ENCODE results near the gene EIF2AK3. TPM values are rescaled to one million over a fixed set of nuclear protein-coding genes. Genes with fewer than 3 reads are reported as not detected.

The EIF2AK3 gene
- total and polyA plus RNA-seq, 2 donors (not counting 1 experiment from before 2014, with no cell fraction given) = 40.2 to 57.9 TPM

DNA sequence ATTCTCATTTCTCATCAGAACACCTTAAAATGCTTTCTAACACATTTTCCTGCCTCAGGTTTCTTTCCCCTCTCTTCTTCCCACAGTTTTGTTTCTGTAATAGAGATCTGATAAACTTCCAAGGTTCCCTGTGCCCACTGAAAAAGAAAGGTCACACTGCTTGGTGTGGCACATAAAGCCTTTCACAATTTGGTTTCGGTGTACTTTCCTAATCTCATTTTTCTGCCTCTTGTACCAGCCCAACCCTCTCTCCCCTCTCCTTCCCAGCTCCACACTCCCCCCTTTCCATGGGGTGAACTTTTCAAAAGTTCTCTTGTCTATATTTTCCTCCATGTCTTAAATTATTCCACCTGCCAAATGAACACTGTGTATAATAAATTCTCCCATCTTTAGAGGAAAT lies 7.2 kb downstream of the EIF2AK3 start:
- Histone ChIP-seq H3K27me3 (replicated peaks in 1 of 4; ENCODE audit: control extremely low read depth in 1 of 4, control insufficient read depth in 3 of 4, insufficient read depth in 4 of 4, low read length in 3 of 4) (no peaks in the 10 kb centered on the region), H2AFZ (ENCODE audit: insufficient read depth, low read depth, low read length, poor library complexity, severe bottlenecking) (no peak overlapping the region), H3K9ac (ENCODE audit: low read length) (no peak overlapping the region), H3K4me3 (ENCODE audit: control extremely low read depth in 1 of 5, extremely low read depth in 1 of 5, insufficient read depth in 1 of 5, low read depth in 2 of 5, low read length in 4 of 5) (no peak overlapping the region), H4K20me1 (ENCODE audit: control insufficient read depth, insufficient read depth, low read length, poor library complexity, severe bottlenecking) (peaks cover 18% of the 10 kb centered on the region), H3K79me2 (ENCODE audit: control insufficient read depth, insufficient read depth, low read length) (peaks cover 100% of the 10 kb centered on the region), H3K4me1 (ENCODE audit: control insufficient read depth in 2 of 2, insufficient read depth in 2 of 2, low read length in 2 of 2) (peaks cover 84 to 90% of the 10 kb centered on the region in 2 donors), H3K36me3 (replicated peaks in 1 of 2; ENCODE audit: control extremely low read depth in 1 of 2, control insufficient read depth in 1 of 2, extremely low read depth in 1 of 2, insufficient read depth in 2 of 2, low read length in 1 of 2) (peaks cover 0 to 3% of the 10 kb centered on the region in 2 experiments), H3K4me2 (replicated peaks; ENCODE audit: low read depth, low read length, poor library complexity, severe bottlenecking) (no peak overlapping the region), H3K27ac (ENCODE audit: low read length in 2 of 2) (peak overlapping the region in 1 of 2 donors; percentile 50), H3K9me3 (ENCODE audit: control extremely low read depth in 1 of 3, control insufficient read depth in 2 of 3, insufficient read depth in 1 of 3, low read length in 2 of 3) (no peaks in the 10 kb centered on the region)
- Mint-ChIP-seq H3K27ac (peak overlapping the region; percentile 60), H3K4me1 (peaks cover 45% of the 10 kb centered on the region), H3K27me3 (no peaks in the 10 kb centered on the region), H3K9me3 (ENCODE audit: insufficient read depth) (no peaks in the 10 kb centered on the region), H3K4me3 (no peak overlapping the region)
- CTCF ChIA-PET = interaction anchor here (0.6 to 1.5 kb wide), 2 partner anchors 10 to 11 kb away, joined by 3 to 5 read pairs; no protein-coding TSS in a partner anchor
- ATAC-seq (ENCODE audit: low read depth) = no peak
- POLR2A ChIA-PET = no interaction called here
- TF ChIP-seq EZH2 (IDR thresholded peaks at IDR 0.05; ENCODE audit: borderline replicate concordance, insufficient read depth, low read depth, low read length, poor library complexity, severe bottlenecking) = no peak
- TF ChIP-seq, protein P1, sequence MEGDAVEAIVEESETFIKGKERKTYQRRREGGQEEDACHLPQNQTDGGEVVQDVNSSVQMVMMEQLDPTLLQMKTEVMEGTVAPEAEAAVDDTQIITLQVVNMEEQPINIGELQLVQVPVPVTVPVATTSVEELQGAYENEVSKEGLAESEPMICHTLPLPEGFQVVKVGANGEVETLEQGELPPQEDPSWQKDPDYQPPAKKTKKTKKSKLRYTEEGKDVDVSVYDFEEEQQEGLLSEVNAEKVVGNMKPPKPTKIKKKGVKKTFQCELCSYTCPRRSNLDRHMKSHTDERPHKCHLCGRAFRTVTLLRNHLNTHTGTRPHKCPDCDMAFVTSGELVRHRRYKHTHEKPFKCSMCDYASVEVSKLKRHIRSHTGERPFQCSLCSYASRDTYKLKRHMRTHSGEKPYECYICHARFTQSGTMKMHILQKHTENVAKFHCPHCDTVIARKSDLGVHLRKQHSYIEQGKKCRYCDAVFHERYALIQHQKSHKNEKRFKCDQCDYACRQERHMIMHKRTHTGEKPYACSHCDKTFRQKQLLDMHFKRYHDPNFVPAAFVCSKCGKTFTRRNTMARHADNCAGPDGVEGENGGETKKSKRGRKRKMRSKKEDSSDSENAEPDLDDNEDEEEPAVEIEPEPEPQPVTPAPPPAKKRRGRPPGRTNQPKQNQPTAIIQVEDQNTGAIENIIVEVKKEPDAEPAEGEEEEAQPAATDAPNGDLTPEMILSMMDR (IDR thresholded peaks at IDR 0.05) = no peak
- DNase-seq = no peak
- intact Hi-C loops (cut with micrococcal nuclease) = loop anchor here (10.0 kb wide), 1 partner anchor 565 kb away; the partner anchor contains the start of gene KRCC1
- WGBS (ENCODE audit: insufficient coverage) = 86% methylated on average over 1 of the region's 1 CpG

DNA sequence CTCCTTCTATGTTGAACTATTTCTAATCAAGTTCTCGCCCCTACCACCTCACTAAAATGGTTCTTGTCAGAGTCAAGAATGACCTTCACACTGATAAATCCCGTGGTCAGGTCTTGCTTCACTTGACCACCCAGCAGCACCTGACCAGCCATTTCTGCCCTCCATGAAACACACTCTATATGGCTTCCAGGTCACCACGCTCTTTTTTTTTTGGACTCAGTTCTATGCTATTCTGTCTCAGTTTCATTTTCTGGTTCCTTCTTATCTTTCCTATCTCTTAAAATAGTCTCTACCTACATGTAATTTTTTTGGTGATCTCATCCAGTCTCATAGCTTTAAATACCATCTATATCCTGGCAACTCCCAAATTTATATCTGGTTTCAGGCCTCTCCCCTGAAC lies 11.4 kb downstream of the EIF2AK3 start:
- Histone ChIP-seq H3K4me3 (ENCODE audit: control extremely low read depth in 1 of 5, extremely low read depth in 1 of 5, insufficient read depth in 1 of 5, low read depth in 2 of 5, low read length in 4 of 5) (peak overlapping the region in 3 of 5 experiments; percentile 16 to 27 (median 22)), H3K27ac (ENCODE audit: low read length in 2 of 2) (peak overlapping the region; percentile 61 to 84), H4K20me1 (ENCODE audit: control insufficient read depth, insufficient read depth, low read length, poor library complexity, severe bottlenecking) (peaks cover 3% of the 10 kb centered on the region), H3K9ac (ENCODE audit: low read length) (peak overlapping the region; percentile 31), H3K36me3 (replicated peaks in 1 of 2; ENCODE audit: control extremely low read depth in 1 of 2, control insufficient read depth in 1 of 2, extremely low read depth in 1 of 2, insufficient read depth in 2 of 2, low read length in 1 of 2) (peaks cover 0 to 23% of the 10 kb centered on the region in 2 experiments), H3K9me3 (ENCODE audit: control extremely low read depth in 1 of 3, control insufficient read depth in 2 of 3, insufficient read depth in 1 of 3, low read length in 2 of 3) (no peaks in the 10 kb centered on the region), H3K4me1 (ENCODE audit: control insufficient read depth in 2 of 2, insufficient read depth in 2 of 2, low read length in 2 of 2) (peaks cover 66 to 74% of the 10 kb centered on the region in 2 donors), H3K27me3 (replicated peaks in 1 of 4; ENCODE audit: control extremely low read depth in 1 of 4, control insufficient read depth in 3 of 4, insufficient read depth in 4 of 4, low read length in 3 of 4) (no peaks in the 10 kb centered on the region), H2AFZ (ENCODE audit: insufficient read depth, low read depth, low read length, poor library complexity, severe bottlenecking) (no peak overlapping the region), H3K79me2 (ENCODE audit: control insufficient read depth, insufficient read depth, low read length) (peaks cover 99% of the 10 kb centered on the region), H3K4me2 (replicated peaks; ENCODE audit: low read depth, low read length, poor library complexity, severe bottlenecking) (peak overlapping the region; percentile 80)
- ChIA-PET CTCF (no interaction called here), POLR2A (interaction anchor here (1.9 kb wide), 1 partner anchor 8 kb away, joined by 5 read pairs; no protein-coding TSS in a partner anchor)
- intact Hi-C loops (cut with micrococcal nuclease) = loop anchor here (1.0 kb wide), 1 partner anchor 11 kb away; the partner anchor contains the start of gene EIF2AK3
- peaks cover 53% of the 10 kb centered on the region for H3K4me1 Mint-ChIP-seq
- ATAC-seq (ENCODE audit: low read depth) = peak; percentile 69
- no peak overlapping the region for H3K4me3 Mint-ChIP-seq
- H3K27me3 Mint-ChIP-seq = no peaks in the 10 kb centered on the region
- H3K9me3 Mint-ChIP-seq (ENCODE audit: insufficient read depth) = no peaks in the 10 kb centered on the region
- TF ChIP-seq, protein P1 (IDR thresholded peaks at IDR 0.05) = no peak
- TF ChIP-seq EZH2 (IDR thresholded peaks at IDR 0.05; ENCODE audit: borderline replicate concordance, insufficient read depth, low read depth, low read length, poor library complexity, severe bottlenecking) = no peak
- WGBS (ENCODE audit: insufficient coverage) = 64% methylated on average over 3 of the region's 3 CpGs
- peak; percentile 50 for DNase-seq
- no peak overlapping the region for H3K27ac Mint-ChIP-seq
